ENCODE measurements around the gene ADORA2B. TPM values are rescaled to one million over a fixed set of nuclear protein-coding genes. Genes with fewer than 3 reads are reported as not detected.

Gene ADORA2B
- total and polyA plus RNA-seq, 8 donors, result 0.27 to 2.7 (median 0.96) TPM

DNA sequence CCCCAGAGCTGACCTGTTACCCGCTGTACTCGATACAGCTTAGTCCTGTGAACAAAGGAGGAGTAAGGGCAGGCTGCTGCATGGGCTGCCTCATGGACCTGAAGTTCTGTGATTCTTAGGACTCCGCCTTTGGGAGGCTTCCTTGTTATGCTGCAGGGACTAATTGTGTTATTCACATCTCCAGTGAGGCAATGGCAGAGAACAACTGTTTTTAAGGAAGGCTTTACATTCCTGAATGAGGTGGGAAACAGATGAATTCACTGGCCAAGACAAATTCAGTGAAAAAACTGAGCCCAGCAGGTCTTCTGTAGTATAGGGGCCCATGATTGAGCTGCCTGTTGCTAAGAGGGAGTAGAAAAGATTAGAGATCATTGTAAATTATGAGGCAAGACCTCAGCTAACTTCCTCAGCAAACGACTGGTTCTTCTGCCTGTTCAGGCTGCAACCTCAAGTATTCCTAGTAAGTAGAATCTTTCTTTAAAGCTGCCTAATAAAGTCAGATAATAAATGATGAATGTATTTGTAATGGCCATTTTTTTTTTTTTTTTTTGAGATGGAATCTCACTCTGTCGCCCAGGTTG is 26.3 kb downstream of the ADORA2B start:
- H3K27ac ChIP-seq, result no peak overlapping the region
- FAIRE-seq (no peak), DNase-seq (no peak), ATAC-seq (no peak)
- no peak overlapping the region for H3K4me3 ChIP-seq
- no peaks in the 10 kb centered on the region for H3K9me3 ChIP-seq
- 66 to 79% methylated on average over 5 of the region's 5 CpGs for WGBS, 2 donors
- H3K27me3 ChIP-seq, result no peaks in the 10 kb centered on the region
- H3K4me1 ChIP-seq, result peaks cover 0 to 4% (median 0%) of the 10 kb centered on the region in 3 donors
- no peaks in the 10 kb centered on the region for H3K36me3 ChIP-seq
- intact Hi-C loops (cut with DNase I), result no loop called here
- TF ChIP-seq, protein P1, sequence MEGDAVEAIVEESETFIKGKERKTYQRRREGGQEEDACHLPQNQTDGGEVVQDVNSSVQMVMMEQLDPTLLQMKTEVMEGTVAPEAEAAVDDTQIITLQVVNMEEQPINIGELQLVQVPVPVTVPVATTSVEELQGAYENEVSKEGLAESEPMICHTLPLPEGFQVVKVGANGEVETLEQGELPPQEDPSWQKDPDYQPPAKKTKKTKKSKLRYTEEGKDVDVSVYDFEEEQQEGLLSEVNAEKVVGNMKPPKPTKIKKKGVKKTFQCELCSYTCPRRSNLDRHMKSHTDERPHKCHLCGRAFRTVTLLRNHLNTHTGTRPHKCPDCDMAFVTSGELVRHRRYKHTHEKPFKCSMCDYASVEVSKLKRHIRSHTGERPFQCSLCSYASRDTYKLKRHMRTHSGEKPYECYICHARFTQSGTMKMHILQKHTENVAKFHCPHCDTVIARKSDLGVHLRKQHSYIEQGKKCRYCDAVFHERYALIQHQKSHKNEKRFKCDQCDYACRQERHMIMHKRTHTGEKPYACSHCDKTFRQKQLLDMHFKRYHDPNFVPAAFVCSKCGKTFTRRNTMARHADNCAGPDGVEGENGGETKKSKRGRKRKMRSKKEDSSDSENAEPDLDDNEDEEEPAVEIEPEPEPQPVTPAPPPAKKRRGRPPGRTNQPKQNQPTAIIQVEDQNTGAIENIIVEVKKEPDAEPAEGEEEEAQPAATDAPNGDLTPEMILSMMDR (IDR thresholded peaks at IDR 0.05), result no peak

DNA sequence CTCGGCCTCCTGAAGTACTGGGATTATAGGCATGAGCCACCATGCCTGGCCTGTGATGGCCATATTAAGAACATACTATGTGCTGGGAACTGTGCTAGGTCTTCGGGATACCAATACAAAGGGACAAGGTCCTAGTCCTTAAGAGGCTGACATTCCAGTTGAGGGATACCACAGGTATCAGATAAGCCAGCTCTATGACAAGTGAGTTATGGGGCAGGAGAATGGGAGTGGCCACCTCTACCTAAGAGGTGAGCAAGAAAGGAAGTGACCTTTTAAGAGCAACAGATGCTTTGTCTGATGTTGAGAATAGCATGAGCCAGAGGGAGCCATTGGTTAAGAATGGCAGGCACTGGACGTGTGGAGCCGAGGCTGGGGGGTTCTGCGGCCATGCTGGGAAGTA is 27.0 kb downstream of the ADORA2B start:
- FAIRE-seq, result no peak
- intact Hi-C loops (cut with DNase I), result no loop called here
- TF ChIP-seq, protein P1 (IDR thresholded peaks at IDR 0.05), result no peak
- 82 to 95% methylated on average over 5 of the region's 5 CpGs for WGBS, 2 donors
- Histone ChIP-seq H3K4me3 (no peak overlapping the region), H3K27me3 (no peaks in the 10 kb centered on the region), H3K27ac (no peak overlapping the region), H3K4me1 (no peaks in the 10 kb centered on the region), H3K9me3 (no peaks in the 10 kb centered on the region), H3K36me3 (no peaks in the 10 kb centered on the region)
- DNase-seq, result no peak
- ATAC-seq, result no peak

DNA sequence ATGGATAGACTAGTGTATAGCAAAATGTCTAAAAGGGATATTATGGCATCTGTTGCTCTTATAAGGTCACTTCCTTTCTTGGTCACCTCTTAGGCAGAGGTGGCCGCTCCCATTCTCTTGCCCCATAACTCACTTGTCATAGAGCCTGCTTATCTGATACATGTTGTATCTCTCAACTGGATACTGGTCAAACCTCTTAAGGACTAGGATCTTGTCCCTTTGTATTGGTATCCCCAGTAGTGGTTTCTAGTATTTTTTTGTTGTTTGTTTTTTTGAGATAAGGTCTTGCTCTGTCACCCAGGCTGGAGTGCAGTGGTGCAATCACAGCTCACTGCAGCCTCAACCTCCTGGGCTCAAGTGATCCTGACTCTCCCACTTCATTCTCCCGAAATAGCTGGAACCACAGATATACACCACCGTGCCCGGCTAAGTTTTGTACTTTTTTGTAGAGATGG is 27.6 kb downstream of the ADORA2B start:
- TF ChIP-seq, protein P1 (IDR thresholded peaks at IDR 0.05), result no peak
- no peak overlapping the region for H3K27ac ChIP-seq
- FAIRE-seq, result no peak
- no peaks in the 10 kb centered on the region for H3K4me1 ChIP-seq
- no peak for DNase-seq
- H3K27me3 ChIP-seq, result no peaks in the 10 kb centered on the region
- no peak for ATAC-seq
- no peak overlapping the region for H3K4me3 ChIP-seq
- 92 to 97% methylated on average over 4 of the region's 4 CpGs for WGBS, 2 donors
- intact Hi-C loops (cut with DNase I), result no loop called here
- no peaks in the 10 kb centered on the region for H3K9me3 ChIP-seq
- H3K36me3 ChIP-seq, result peaks cover 0 to under 1% (median 0%) of the 10 kb centered on the region in 3 donors

DNA sequence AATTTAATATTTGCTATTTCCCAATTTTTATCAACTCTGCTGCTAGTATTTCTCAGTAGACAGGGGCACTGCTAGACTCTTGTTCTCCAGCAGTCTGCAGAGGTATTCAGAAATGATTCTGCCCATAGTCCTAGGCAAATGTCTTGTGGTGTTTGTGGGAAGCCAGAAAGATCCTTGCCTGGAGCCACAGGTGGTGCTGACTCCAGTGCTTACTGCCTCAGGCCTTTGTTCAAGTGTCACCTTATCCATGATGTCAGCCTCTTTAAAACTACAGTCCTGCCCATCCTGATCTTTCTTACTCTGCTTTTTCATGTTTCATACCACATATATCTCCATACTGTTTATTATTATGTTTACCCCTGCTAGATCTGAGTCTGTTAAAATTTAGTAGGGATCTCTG is 28.1 kb downstream of the ADORA2B start:
- FAIRE-seq (no peak), ATAC-seq (no peak), DNase-seq (no peak)
- Histone ChIP-seq H3K4me1 (no peaks in the 10 kb centered on the region), H3K27ac (no peak overlapping the region), H3K9me3 (no peaks in the 10 kb centered on the region), H3K36me3 (peaks cover 0 to 6% (median 0%) of the 10 kb centered on the region in 3 donors), H3K4me3 (no peak overlapping the region), H3K27me3 (no peaks in the 10 kb centered on the region)
- intact Hi-C loops (cut with DNase I), result no loop called here
- TF ChIP-seq, protein P1 (IDR thresholded peaks at IDR 0.05), result no peak

DNA sequence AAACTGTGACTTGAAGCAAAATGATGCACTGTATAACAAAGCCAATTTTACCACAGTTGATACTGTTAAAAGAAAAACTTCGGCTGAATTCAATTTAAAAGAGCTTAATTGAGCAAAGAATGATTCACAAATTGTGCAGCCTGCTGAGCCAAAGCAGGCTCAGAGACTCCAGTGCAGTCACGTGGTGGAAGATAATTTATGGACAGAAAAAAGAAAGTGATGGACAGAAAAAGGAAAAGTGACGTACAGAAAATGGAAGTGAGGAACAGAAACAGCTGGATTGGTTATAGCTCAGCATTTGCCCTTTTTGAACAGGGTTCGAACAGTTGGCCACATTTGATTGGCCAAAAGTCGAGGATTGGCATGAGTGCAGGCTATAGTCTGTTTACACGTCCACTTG is 28.9 kb downstream of the ADORA2B start:
- TF ChIP-seq, protein P1 (IDR thresholded peaks at IDR 0.05), result no peak
- ATAC-seq, result no peak
- intact Hi-C loops (cut with DNase I), result no loop called here
- no peak overlapping the region for H3K4me3 ChIP-seq
- no peak for FAIRE-seq
- peaks cover 0 to 6% (median 0%) of the 10 kb centered on the region in 3 donors for H3K36me3 ChIP-seq
- WGBS, 2 donors, result 78 to 79% methylated on average over 6 of the region's 6 CpGs
- no peak overlapping the region for H3K27ac ChIP-seq
- H3K27me3 ChIP-seq, result no peaks in the 10 kb centered on the region
- H3K4me1 ChIP-seq, result no peaks in the 10 kb centered on the region
- H3K9me3 ChIP-seq, result no peaks in the 10 kb centered on the region
- DNase-seq, result no peak

Measured in pancreas (tissue), 10 donors.